GM21515 (cell line): ENCODE measurements around the gene DNAJA1.
"Not testable (repeated sequence)": the region's sequence is repeated elsewhere in the genome, so short reads cannot be mapped to it uniquely, and the experiment has no call there.

Experiments
- ATAC-seq: cut with Tn5 transposase; IDR thresholded peaks from one replicate; pipeline ENCODE4 v1.9.1; 2021; ENCODE audit not compliant: unreplicated experiment

DNAJA1 gene

GRCh38 chr9:33024966-33025571 lies at the start of gene DNAJA1:
Gene DNAJA1 (plus strand): TSS chr9:33025273. CDS start chr9:33026485, 1,212 bp downstream.
- ATAC-seq = peak; percentile 91

GRCh38 chr9:32978051-32978450 lies 47.0 kb upstream of the DNAJA1 start:
- no peak for ATAC-seq

GRCh38 chr9:32986971-32987370 lies 38.1 kb upstream of the DNAJA1 start:
- no peak for ATAC-seq

- no peak for ATAC-seq
These were observed 35.4 kb upstream of the DNAJA1 start for GRCh38 chr9:32989660-32990059.

GRCh38 chr9:32991897-32992594 lies 33.0 kb upstream of the DNAJA1 start:
- no peak for ATAC-seq

GRCh38 chr9:32992595-32993238 lies 32.4 kb upstream of the DNAJA1 start:
- no peak for ATAC-seq

- ATAC-seq = not testable (repeated sequence)
These were observed 24.4 kb upstream of the DNAJA1 start for GRCh38 chr9:33000682-33001055.

- not testable (repeated sequence) for ATAC-seq
These were observed 19.7 kb upstream of the DNAJA1 start for GRCh38 chr9:33005335-33005734.

- no peak for ATAC-seq
These were observed 17.3 kb upstream of the DNAJA1 start for GRCh38 chr9:33007755-33008154.

GRCh38 chr9:33011831-33012230 lies 13.2 kb upstream of the DNAJA1 start:
- no peak for ATAC-seq

GRCh38 chr9:33012328-33013069 lies 12.6 kb upstream of the DNAJA1 start:
- ATAC-seq = no peak

- ATAC-seq = no peak
These were observed 11.0 kb upstream of the DNAJA1 start for GRCh38 chr9:33013962-33014664.

GRCh38 chr9:33014665-33015014 lies 10.4 kb upstream of the DNAJA1 start:
- ATAC-seq = no peak

GRCh38 chr9:33017283-33018041 lies 7.6 kb upstream of the DNAJA1 start:
- ATAC-seq = peak; percentile 47

GRCh38 chr9:33019797-33020196 lies 5.3 kb upstream of the DNAJA1 start:
- ATAC-seq = no peak

- no peak for ATAC-seq
These were observed 2.8 kb upstream of the DNAJA1 start for GRCh38 chr9:33022303-33022702.

GRCh38 chr9:33022755-33023154 lies 2.3 kb upstream of the DNAJA1 start:
- ATAC-seq = no peak

- ATAC-seq = no peak
These were observed 1.4 kb upstream of the DNAJA1 start for GRCh38 chr9:33023661-33024060.

GRCh38 chr9:33024126-33024965 lies 727 bp upstream of the DNAJA1 start:
- ATAC-seq = no peak
